PC-3 (cell line): ENCODE data around the gene EP400. TPM values are rescaled to one million over a fixed set of nuclear protein-coding genes. Genes with fewer than 3 reads are reported as not detected.

ENCODE experiments used
- ATAC-seq: fragments of 200-7000 bp; cut with Tn5 transposase; 2 replicates; pipeline ENCODE4 v1.9.1; 2020; ENCODE audit warnings: mild to moderate bottlenecking, moderate library complexity
- BruUV-seq: library from RNA; stranded (reverse); fragments of 400-500 nt; replicated peaks from 2 replicates; lab custom pipeline; 2021; lab: Mats Ljungman, UMichigan
- CTCF ChIA-PET: fragments of 300-600 bp; sonication (Branson Sonifier 250); formaldehyde crosslinking; loops from one replicate; lab custom pipeline; 2022; ENCODE audit warnings: antibody characterized with exemption; lab: Charles Lee
- POLR2A ChIA-PET: fragments of 300-600 bp; sonication (Branson Sonifier 250); formaldehyde crosslinking; loops from one replicate; lab custom pipeline; 2022; ENCODE audit warnings: antibody characterized with exemption; ENCODE audit not compliant: unreplicated experiment; lab: Charles Lee
- DNase-seq: peaks from one replicate; pipeline ENCODE4 v3.0.0-alpha.2; 2015
- H2AFZ ChIP-seq: fragments of 300-600 bp; sonication (generic); 2 replicates; pipeline ENCODE4 v1.6.0; 2016; ENCODE audit warnings: antibody characterized with exemption, low read length
- H3F3A ChIP-seq: fragments of 300-600 bp; sonication (generic); one replicate; pipeline ENCODE4 v1.6.0; 2017; ENCODE audit warnings: antibody characterized with exemption, low read length, control low read depth, mild to moderate bottlenecking; ENCODE audit not compliant: unreplicated experiment
- H3K27ac ChIP-seq: fragments of 300-600 bp; sonication (generic); 2 replicates; pipeline ENCODE4 v1.5.1; 2016; ENCODE audit warnings: mild to moderate bottlenecking, low read length
- H3K27me3 ChIP-seq: fragments of 300-600 bp; sonication (generic); 2 replicates; pipeline ENCODE4 v1.6.1; 2016; ENCODE audit warnings: low read length, mixed read lengths
- H3K36me3 ChIP-seq: fragments of 300-600 bp; sonication (generic); 2 replicates; pipeline ENCODE4 v1.6.1; 2016; ENCODE audit warnings: low read depth, mixed run types, low read length, mixed read lengths
- H3K4me1 ChIP-seq: fragments of 300-600 bp; sonication (generic); 2 replicates; pipeline ENCODE4 v1.5.1; 2016; ENCODE audit warnings: low read length; ENCODE audit not compliant: insufficient read depth
- H3K4me2 ChIP-seq: fragments of 300-600 bp; sonication (generic); 2 replicates; pipeline ENCODE4 v1.6.0; 2016; ENCODE audit warnings: low read length
- H3K4me3 ChIP-seq: fragments of 300-600 bp; sonication (generic); 2 replicates; pipeline ENCODE4 v1.5.1; 2016; ENCODE audit warnings: mild to moderate bottlenecking, low read length, mixed read lengths
- H3K79me2 ChIP-seq: fragments of 300-600 bp; sonication (generic); 2 replicates; pipeline ENCODE4 v1.6.1; 2017; ENCODE audit warnings: low read length, mixed read lengths
- H3K9ac ChIP-seq: fragments of 300-600 bp; sonication (generic); 2 replicates; pipeline ENCODE4 v1.6.0; 2016; ENCODE audit warnings: mild to moderate bottlenecking, low read length
- H3K9me2 ChIP-seq: fragments of 300-600 bp; sonication (generic); replicated peaks from 2 replicates; pipeline ENCODE4 v1.6.1; 2016; ENCODE audit warnings: mixed run types, low read length, mixed read lengths
- H3K9me3 ChIP-seq: fragments of 300-600 bp; sonication (generic); 2 replicates; pipeline ENCODE4 v1.6.1; 2016; ENCODE audit warnings: low read length, mixed read lengths
- H4K20me1 ChIP-seq: fragments of 300-600 bp; sonication (generic); 2 replicates; pipeline ENCODE4 v1.6.1; 2016; ENCODE audit warnings: low read length, mixed read lengths
- CTCF ChIP-seq: fragments of 300-600 bp; sonication (generic); conservative IDR thresholded peaks from 2 replicates; pipeline ENCODE4 v1.5.1; 2017; ENCODE audit warnings: antibody characterized with exemption, low read depth, mild to moderate bottlenecking, low read length
- EZH2 ChIP-seq: fragments of 300-600 bp; sonication (generic); IDR thresholded peaks from one replicate; pipeline ENCODE4 v1.6.1; 2017; ENCODE audit warnings: antibody characterized with exemption, mild to moderate bottlenecking, low read length; ENCODE audit not compliant: unreplicated experiment
- EZH2phosphoT487 ChIP-seq: fragments of 300-600 bp; sonication (generic); IDR thresholded peaks from 2 replicates; pipeline ENCODE4 v1.6.1; 2018; ENCODE audit warnings: mild to moderate bottlenecking, antibody characterized with exemption, low read length, borderline replicate concordance
- intact Hi-C: fragments of 100-400 bp; cut with micrococcal nuclease; formaldehyde crosslinking; loops from 2 replicates; pipeline ENCODE4 v1.9.0; 2023
- total RNA-seq: library from RNA; depleted of rRNA; stranded (reverse); fragments of >200 nt; gene quantifications from 2 replicates; pipeline ENCODE4 v1.2.3, GENCODE V29; 2014

The EP400 gene
- total RNA-seq, 1 experiment from 2014 or later = 20.2 TPM

- Histone ChIP-seq H3K27ac (no peak overlapping the region), H3K79me2 (peaks cover 61% of the 10 kb centered on the region)
- ATAC-seq = peak; percentile 61
Measured at GRCh38 chr12:131901431-131902331, 48.1 kb upstream of the EP400 start.

GRCh38 chr12:131902332-131903241 is 47.2 kb upstream of the EP400 start:
- H3K9ac ChIP-seq = no peak overlapping the region
- H3K4me3 ChIP-seq = no peak overlapping the region
- H3K4me1 ChIP-seq = no peaks in the 10 kb centered on the region
- H3K27ac ChIP-seq = no peak overlapping the region
- H4K20me1 ChIP-seq = peaks cover 6% of the 10 kb centered on the region; the same call in 1 of the 2 replicates
- no TSS peak for BruUV-seq
- H2AFZ ChIP-seq = no peak overlapping the region
- DNase-seq (no peak), ATAC-seq (0 out of 2 replicates have a peak, but pooled peaks have one; percentile 9)
- H3K79me2 ChIP-seq = peaks cover 52% of the 10 kb centered on the region
- H3K9me3 ChIP-seq = no peaks in the 10 kb centered on the region
- no peaks in the 10 kb centered on the region for H3K27me3 ChIP-seq
- intact Hi-C loops = no loop called here
- TF ChIP-seq EZH2phosphoT487 (no peak), EZH2 (no peak), CTCF (no peak)
- H3F3A ChIP-seq = no peaks in the 10 kb centered on the region
- ChIA-PET POLR2A (no interaction called here), CTCF (no interaction called here)
- H3K4me2 ChIP-seq = no peak overlapping the region
- H3K9me2 ChIP-seq = no peaks in the 10 kb centered on the region
- H3K36me3 ChIP-seq = peaks cover 2% of the 10 kb centered on the region; the same call in 1 of the 2 replicates

More at GRCh38 chr12:131901431-131902331, 48.1 kb upstream of the EP400 start:
- no peak overlapping the region for H3K4me3 ChIP-seq
- TF ChIP-seq CTCF = no peak
- TF ChIP-seq EZH2phosphoT487 = no peak
- TF ChIP-seq EZH2 = no peak
- H3F3A ChIP-seq = no peaks in the 10 kb centered on the region
- no peak for DNase-seq
- H3K9me2 ChIP-seq = no peaks in the 10 kb centered on the region
- CTCF ChIA-PET = interaction anchor here (0.6 kb wide), 1 partner anchor 94 kb away, joined by 3 read pairs; no protein-coding TSS in a partner anchor
- peaks cover 9% of the 10 kb centered on the region for H3K4me1 ChIP-seq
- no peak overlapping the region for H3K9ac ChIP-seq
- H4K20me1 ChIP-seq = peaks cover 6% of the 10 kb centered on the region; the same call in 1 of the 2 replicates
- intact Hi-C loops = no loop called here
- H3K36me3 ChIP-seq = no peaks in the 10 kb centered on the region
- POLR2A ChIA-PET = no interaction called here
- no peak overlapping the region for H2AFZ ChIP-seq
- no TSS peak for BruUV-seq
- H3K9me3 ChIP-seq = no peaks in the 10 kb centered on the region
- H3K4me2 ChIP-seq = no peak overlapping the region
- H3K27me3 ChIP-seq = no peaks in the 10 kb centered on the region
